A673 (cell line): ENCODE data around the gene PHKB. TPM values are rescaled to one million over a fixed set of nuclear protein-coding genes. Genes with fewer than 3 reads are reported as not detected.

Source experiments
- BruUV-seq: library from RNA; stranded (reverse); fragments of 400-500 nt; replicated peaks from 2 replicates; lab custom pipeline; 2021; lab: Mats Ljungman, UMichigan
- CTCF ChIA-PET: fragments of 300-600 bp; sonication (Branson Sonifier 250); formaldehyde crosslinking; loops from one replicate; lab custom pipeline; 2022; ENCODE audit warnings: antibody characterized with exemption; lab: Charles Lee
- POLR2A ChIA-PET: fragments of 300-600 bp; sonication (Branson Sonifier 250); formaldehyde crosslinking; loops from one replicate; lab custom pipeline; 2022; ENCODE audit warnings: antibody characterized with exemption; ENCODE audit not compliant: low non-redundant PET; lab: Charles Lee
- DNase-seq: peaks from one replicate; pipeline ENCODE4 v3.0.0-alpha.2; 2015; ENCODE audit warnings: low spot score
- H3K27ac ChIP-seq: fragments of 200-600 bp; sonication (generic); 2 replicates; pipeline ENCODE4 v1.5.1; 2016; ENCODE audit warnings: mixed run types, low read depth, mild to moderate bottlenecking, mixed read lengths, antibody characterized with exemption, low read length; ENCODE audit not compliant: poor library complexity, severe bottlenecking
- H3K27me3 ChIP-seq: fragments of 200-600 bp; sonication (generic); replicated peaks from 2 replicates; pipeline ENCODE4 v1.6.1; 2017; ENCODE audit warnings: mixed run types, low read depth, mild to moderate bottlenecking, mixed read lengths, antibody characterized with exemption, low read length; ENCODE audit not compliant: insufficient read depth, poor library complexity
- H3K36me3 ChIP-seq: fragments of 200-600 bp; sonication (generic); 2 replicates; pipeline ENCODE4 v1.6.1; 2016; ENCODE audit warnings: mixed run types, mild to moderate bottlenecking, mixed read lengths, antibody characterized with exemption, low read length; ENCODE audit not compliant: insufficient read depth, poor library complexity, severe bottlenecking
- H3K4me1 ChIP-seq: fragments of 200-600 bp; sonication (generic); 2 replicates; pipeline ENCODE4 v1.6.1; 2017; ENCODE audit warnings: mixed run types, mild to moderate bottlenecking, mixed read lengths, antibody characterized with exemption, low read length; ENCODE audit not compliant: insufficient read depth, poor library complexity, severe bottlenecking
- H3K4me3 ChIP-seq: fragments of 200-600 bp; sonication (generic); 2 replicates; pipeline ENCODE4 v1.5.1; 2016; ENCODE audit warnings: low read depth, mixed run types, mild to moderate bottlenecking, mixed read lengths, low read length; ENCODE audit not compliant: poor library complexity, severe bottlenecking
- H3K9me3 ChIP-seq: fragments of 200-600 bp; sonication (generic); 2 replicates; pipeline ENCODE4 v1.6.1; 2016; ENCODE audit warnings: mixed run types, low read depth, mild to moderate bottlenecking, mixed read lengths, antibody characterized with exemption, low read length; ENCODE audit not compliant: poor library complexity, severe bottlenecking
- CTCF ChIP-seq: fragments of 300-800, 200-600 bp; sonication (generic); conservative IDR thresholded peaks from 2 replicates; pipeline ENCODE4 v1.5.1; 2017; ENCODE audit warnings: low read depth, mild to moderate bottlenecking, antibody characterized with exemption, low read length, moderate library complexity, mixed read lengths
- EZH2 ChIP-seq: fragments of 200-600 bp; sonication (generic); IDR thresholded peaks from 2 replicates; pipeline ENCODE4 v1.6.1; 2017; ENCODE audit warnings: borderline replicate concordance, low read depth, mild to moderate bottlenecking, mixed read lengths, antibody characterized with exemption, low read length; ENCODE audit not compliant: poor library complexity, severe bottlenecking
- intact Hi-C: fragments of 100-400 bp; cut with micrococcal nuclease; formaldehyde crosslinking; loops from one replicate; pipeline ENCODE4 v1.10.0; 2022; ENCODE audit not compliant: unreplicated experiment
- total RNA-seq: library from RNA; stranded (reverse); gene quantifications from 2 replicates; pipeline ENCODE4 v1.2.3, GENCODE V29; 2021

Gene PHKB
- total RNA-seq, 1 experiment from 2014 or later: 50.6 TPM

DNA sequence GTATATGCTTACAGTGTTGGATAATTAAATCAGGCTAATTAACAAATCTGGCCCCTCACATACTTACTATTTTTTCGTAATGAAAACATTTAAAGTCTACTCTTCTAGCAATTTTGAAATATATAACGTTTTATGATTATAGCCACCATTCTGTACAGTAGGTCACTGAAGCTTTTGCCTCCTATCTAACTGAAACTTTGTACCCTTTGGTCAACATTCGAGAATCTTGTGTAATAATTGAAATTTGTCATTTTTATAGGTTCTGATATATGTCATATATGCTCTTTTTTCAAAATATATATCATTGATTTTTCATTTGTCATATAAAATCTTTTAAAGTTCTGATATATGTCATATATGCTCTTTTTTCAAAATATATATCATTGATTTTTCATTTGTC, 12.7 kb downstream of the PHKB start:
- Histone ChIP-seq H3K36me3 (no peaks in the 10 kb centered on the region), H3K27ac (no peak overlapping the region), H3K4me1 (no peaks in the 10 kb centered on the region), H3K27me3 (no peaks in the 10 kb centered on the region), H3K4me3 (no peak overlapping the region), H3K9me3 (no peaks in the 10 kb centered on the region)
- no peak for TF ChIP-seq CTCF
- TF ChIP-seq EZH2: no peak
- BruUV-seq: no TSS peak
- POLR2A ChIA-PET: no interaction called here
- CTCF ChIA-PET: no interaction called here
- intact Hi-C loops: no loop called here
- DNase-seq: no peak

- no TSS peak for BruUV-seq
- intact Hi-C loops: no loop called here
- POLR2A ChIA-PET: interaction anchor here (0.6 kb wide), 1 partner anchor 906 kb away, joined by 3 read pairs; no protein-coding TSS in a partner anchor
Observed at GRCh38 chr16:47475786-47476185, 14.7 kb downstream of the PHKB start.

GRCh38 chr16:47476654-47477345, 15.7 kb downstream of the PHKB start:
- intact Hi-C loops: no loop called here
- H3K27ac ChIP-seq: no peak overlapping the region
- CTCF ChIA-PET: no interaction called here
- BruUV-seq: no TSS peak
- no peak for TF ChIP-seq EZH2
- TF ChIP-seq CTCF: no peak
- no peaks in the 10 kb centered on the region for H3K27me3 ChIP-seq
- POLR2A ChIA-PET: no interaction called here
- no peak overlapping the region for H3K4me3 ChIP-seq
- H3K9me3 ChIP-seq: no peaks in the 10 kb centered on the region
- H3K36me3 ChIP-seq: no peaks in the 10 kb centered on the region
- no peaks in the 10 kb centered on the region for H3K4me1 ChIP-seq
- no peak for DNase-seq

More at GRCh38 chr16:47475786-47476185, 14.7 kb downstream of the PHKB start:
- CTCF ChIA-PET: no interaction called here
- Histone ChIP-seq H3K27me3 (no peaks in the 10 kb centered on the region), H3K4me1 (no peaks in the 10 kb centered on the region), H3K9me3 (no peaks in the 10 kb centered on the region), H3K4me3 (no peak overlapping the region), H3K36me3 (no peaks in the 10 kb centered on the region), H3K27ac (no peak overlapping the region)
- no peak for DNase-seq
- TF ChIP-seq EZH2 (no peak), CTCF (no peak)
